ENCODE data around the gene ARHGAP26.
"Not testable (repeated sequence)": the region's sequence is repeated elsewhere in the genome, so short reads cannot be mapped to it uniquely, and the experiment has no call there.

ARHGAP26 gene

DNA sequence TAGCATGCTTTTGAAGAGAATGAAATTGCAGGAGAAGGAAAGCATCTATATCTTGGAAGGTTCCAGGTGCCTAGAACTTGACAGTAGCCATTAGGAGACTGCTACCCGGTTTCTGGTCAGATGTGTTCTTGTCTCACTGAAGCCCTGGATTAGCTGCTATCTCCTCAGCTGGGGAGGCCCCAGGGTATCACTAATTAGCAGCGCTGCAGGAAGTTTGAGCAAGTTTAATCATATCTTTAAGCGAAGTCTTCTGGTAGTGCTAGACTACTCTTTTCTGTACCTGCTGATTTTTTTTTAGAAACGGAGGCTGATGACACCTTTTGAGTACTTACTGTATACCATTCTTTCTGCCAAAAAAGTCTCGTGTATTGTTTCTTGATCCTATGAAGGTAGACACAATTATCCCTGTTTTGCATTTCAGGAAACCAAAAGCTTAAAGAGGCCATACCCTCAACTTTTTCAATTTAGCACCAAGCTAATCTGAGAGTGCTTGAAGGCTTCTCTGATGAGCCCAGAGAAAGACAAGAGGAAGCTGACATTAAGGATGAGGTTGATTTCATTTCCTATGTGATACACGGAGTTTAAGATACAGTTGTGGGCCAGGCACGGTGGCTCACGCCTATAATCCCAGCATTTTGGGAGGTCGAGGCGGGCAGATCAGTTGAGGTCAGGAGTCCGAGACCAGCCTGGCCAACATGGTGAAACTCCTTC lies 201.3 kb downstream of the ARHGAP26 start:
- no peak for DNase-seq

DNA sequence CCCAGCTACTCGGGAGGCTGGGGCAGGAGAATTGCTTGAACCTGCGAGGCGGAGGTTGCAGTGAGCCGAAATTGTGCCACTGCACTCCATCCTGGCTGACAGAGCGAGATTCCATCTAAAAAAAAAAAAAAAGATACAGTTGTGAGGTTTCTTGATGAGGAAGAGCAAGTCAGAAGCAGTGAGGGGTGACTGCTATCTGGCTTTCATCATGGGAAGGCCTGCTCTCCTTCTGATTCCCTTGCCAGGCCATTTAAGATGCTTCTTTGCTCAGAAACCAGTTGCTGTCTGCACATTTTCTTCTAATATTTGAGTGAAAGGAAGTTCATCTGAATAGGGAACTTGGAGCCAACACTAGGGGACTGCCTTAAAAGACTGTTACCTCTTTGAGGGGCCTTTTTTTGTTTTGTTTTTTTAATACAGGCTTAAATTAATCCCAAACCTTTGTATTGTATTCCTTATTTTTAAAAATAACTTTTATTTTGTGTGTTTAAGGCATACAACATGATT lies 201.9 kb downstream of the ARHGAP26 start:
- no peak for DNase-seq

DNA sequence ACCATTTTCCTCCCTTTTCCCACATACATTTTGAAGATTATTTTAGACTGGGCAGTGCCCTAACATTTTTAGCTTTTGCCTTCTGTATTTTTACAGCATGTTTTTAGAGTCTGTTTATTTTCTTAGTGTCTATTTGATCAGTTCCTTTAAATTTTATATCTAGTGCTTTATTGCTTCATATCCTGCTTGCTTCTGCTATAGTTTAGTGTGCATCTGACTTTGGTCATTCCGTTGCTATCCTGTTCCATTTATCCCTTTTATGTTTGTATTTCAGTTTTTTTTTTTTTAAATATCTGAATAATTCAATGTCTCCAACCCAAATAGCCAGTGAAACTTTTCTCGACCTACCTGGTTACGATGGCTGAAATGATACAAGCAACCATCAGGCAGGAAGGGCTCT lies 203.8 kb downstream of the ARHGAP26 start:
- DNase-seq, result no peak

DNA sequence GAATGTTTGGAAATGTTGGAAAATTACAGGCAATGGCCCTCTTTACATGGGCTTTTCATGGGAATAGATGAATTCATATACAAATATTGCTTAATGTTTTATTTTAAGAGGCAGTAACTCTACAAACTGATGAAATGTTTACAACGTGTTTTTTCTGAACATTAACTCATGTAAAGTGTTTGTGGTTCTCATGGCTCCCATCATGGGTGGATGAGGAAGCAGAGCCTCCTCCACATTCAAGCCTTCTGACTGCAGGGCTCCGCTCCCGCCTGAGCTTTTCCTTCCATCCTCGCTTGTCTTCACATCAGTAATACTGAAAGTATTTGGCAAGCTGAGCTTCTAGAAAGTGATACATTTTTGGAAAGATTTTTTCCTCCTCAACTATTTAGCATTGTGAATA lies 204.2 kb downstream of the ARHGAP26 start:
- no peak for DNase-seq

DNA sequence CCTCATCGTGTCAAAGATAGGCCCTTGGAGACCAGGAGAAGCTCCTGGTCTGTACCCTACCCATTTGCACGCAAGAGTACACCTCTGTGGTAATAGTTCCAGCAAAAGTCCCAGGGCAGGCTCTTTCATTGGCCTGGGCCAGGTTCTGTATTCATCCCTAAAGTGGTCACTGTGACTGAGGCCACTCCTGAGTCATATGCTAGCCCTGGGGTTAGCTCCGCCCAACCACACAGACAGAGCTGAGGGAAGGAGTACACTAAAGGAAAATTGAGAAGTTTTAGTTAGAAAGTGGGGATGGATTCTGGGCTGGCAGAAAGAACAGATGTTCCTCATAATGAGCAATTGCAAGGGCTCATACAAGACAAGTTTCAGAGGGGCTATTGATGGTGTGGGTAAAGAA lies 206.7 kb downstream of the ARHGAP26 start:
- DNase-seq, result no peak

DNA sequence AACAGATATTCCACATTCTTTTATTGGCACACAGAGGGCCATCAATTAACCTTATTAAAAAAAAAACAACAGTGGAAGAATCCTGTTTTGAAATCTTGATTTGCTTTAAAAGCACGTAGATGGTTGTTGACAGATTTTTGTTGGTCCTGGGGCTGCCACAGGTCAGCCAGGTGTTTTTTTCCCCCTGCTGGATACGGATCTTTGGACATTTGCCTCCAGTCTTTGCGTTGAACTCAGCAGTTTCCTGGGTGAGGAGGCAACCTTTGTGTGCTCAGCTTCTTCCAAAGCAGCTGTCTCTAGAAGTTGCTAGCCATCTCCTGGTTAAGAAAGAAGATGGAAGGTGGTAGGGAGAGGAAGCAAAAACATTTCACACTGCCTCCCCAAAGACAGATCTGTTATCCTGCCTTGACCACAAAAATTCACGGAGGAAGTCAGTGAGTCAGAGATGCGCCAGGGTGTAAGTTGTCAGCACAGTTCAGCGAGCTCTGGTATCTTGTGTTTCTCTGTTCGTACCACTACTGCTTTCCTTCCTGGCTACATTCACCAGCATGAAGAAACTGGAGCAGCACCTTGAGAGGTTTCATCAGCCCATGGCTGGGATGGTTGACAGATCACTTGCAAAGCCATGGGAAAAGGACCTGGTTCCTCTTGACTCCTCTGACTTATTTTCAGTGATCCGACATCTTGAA lies 207.3 kb downstream of the ARHGAP26 start:
- DNase-seq, result no peak

DNA sequence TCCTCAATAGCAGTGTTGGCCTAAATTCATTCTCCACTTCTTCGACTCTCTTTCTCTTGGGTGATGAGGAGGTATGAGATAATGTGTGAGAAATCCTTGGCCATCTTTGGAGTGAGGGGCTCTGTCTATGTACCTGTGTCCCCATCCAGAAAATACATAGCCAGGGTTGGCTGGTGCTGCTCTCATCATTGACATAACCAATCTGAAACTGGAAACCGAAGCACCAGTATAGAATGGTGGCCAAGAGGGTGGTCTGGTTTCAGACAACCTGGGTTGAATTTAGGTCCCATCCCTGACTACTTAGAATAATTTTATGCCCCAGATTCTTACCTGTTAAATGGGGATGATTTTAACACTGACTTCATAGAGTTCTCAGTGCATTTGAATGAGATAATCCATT lies 208.1 kb downstream of the ARHGAP26 start:
- DNase-seq, result no peak

DNA sequence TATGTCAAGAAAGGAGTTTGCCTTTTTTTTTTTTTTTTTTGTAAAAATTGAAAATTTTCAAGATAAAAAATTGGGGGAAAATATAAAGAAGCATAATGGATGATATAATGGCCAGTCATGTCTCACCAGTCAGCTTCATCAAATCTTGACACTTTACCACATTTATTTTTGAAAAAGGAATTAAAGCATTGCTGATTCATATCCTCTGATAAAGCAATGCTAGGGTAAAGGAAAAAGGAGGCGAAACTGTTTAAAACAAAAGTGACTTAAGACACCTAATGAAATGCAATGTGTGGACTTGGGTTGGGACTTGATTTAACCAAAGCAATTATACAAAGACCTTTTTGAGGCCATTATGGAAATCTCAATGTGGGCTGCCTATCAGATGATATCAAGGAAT lies 208.5 kb downstream of the ARHGAP26 start:
- DNase-seq, result no peak

DNA sequence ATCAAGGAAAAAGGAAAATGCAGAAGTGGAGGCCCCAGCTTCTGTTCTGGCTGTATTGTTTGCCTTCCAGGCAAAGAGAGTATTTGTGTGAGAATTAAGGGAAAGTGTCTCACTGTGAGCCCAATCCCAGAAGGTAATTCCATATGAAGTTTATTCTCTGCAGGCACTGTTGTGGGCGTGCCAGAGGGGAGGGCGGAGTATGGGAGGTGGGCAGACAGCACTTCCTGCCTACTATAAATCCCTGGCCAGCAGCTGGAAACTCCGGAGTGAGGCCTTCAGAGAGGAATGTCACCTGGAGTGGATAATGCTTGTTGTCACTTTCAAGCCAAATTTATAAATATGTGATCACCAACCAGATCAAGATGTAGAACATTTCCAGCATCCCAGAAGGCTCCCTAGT lies 209.5 kb downstream of the ARHGAP26 start:
- no peak for DNase-seq

DNA sequence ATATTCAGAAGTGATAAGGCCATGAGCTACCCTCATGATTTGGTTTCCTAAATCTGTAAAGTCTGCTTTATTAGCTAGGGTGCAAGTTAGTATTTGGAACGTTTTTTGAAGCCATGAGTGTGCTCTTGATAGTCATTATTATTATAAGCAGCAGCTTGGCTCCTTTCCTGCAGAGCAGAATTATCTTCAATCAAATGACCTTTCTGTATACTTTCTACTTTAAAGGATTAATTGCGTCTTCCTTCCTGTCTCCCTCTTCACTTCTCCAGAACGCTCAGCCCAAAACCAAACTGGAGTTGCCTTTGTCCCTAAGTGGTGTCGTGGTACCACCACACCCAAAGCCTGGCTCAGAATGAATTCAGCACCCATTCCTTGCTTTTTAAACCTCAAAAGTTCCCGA lies 211.3 kb downstream of the ARHGAP26 start:
- no peak for DNase-seq

DNA sequence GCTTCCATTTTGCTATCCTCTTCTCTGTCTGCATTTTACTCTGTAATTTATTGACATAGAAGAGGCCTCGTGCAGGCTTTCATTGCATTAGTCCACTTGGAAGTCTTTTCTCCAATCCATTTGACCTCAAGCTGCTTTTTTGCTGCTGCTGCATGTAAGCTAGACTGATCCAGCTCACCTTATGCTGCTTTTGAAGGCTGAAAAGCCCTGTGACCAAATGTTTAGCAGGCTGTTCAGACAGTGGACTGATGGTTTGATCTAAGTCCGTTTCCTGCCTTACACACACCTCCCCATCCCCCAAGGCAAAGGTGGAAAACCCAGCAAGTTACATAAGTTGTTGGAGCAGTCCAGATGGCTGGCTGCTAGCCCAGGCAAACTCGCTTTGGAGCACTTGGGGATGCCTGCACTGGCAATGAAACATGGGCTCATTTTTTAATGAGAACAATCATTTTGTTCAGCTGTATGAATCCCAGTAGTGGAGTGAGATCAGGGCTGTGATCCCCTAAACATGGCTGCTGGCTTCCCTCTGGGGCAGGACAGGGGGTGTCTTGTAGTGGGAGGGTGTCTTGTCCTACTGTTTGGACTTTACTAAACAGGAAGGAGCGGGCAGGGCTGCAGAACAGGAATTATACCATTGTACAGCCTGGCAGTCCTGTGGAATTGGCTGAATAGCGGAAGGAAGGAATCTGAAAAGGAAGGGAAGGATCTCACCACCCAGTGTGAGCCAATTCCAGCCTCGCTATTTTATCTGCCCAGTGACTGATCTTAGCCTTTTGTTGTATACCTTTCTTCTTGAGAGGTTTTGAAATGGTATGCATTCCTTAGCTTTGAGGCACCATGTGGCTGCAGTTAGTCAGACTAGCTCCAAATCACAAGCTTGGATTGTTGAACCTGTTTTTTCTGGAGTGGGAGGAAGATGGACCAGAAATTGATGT lies 212.0 kb downstream of the ARHGAP26 start:
- peak; percentile 33 for DNase-seq

DNA sequence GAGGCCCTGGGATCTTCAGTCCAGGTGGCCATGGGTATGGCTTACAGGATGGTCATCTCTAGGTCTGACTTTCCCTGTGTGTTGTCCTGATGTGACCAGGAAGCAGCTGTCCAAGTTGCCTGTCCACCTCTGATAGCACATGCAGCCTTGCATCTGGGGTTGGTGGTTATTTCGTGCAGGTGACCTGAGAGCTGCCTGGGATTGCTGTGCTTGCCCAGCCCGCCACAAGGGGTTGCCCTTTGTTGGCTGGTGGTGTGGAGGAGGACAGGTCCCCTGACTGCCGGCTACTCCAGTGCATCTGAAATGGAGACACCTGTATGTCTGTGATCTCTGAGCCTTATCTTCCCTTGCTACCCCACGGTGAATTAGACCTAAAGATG lies 212.6 kb downstream of the ARHGAP26 start:
- no peak for DNase-seq

DNA sequence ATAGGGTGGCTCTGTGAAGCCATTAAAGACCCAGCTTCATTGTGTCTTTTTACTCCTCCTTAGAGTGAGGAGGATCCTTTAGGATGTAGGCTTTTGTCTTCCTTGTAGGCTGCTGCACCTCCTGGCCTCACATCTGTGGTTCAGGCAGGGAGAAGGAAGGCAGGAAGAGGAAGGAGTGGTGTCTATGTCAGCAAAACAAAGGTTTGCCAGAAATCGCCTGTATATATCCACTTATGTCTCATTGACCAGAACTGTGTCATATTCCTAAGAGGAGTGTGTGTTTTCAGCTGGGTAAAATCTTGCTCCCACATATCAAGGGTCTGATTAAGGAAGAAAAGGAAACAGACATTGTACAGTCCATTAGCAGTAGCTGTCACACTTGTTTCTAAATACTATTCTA lies 213.8 kb downstream of the ARHGAP26 start:
- DNase-seq, result no peak

DNA sequence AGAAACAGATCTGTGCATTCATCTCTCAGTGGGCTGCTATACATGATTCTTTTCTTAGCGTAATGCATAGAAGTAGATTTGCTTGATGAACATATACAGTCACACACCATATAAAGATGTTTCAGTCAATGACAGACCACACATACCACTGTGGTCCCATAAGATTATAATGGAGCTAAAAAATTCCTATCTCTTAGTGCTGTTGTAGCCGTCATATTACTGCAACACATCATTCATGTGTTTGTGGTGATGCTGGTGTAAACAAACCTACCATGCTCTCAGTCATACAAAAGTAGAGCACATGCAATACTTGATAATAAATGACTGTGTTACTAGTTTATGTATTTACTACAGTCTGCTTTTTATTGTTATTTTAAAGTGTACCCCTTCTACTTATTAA lies 214.3 kb downstream of the ARHGAP26 start:
- DNase-seq, result no peak

DNA sequence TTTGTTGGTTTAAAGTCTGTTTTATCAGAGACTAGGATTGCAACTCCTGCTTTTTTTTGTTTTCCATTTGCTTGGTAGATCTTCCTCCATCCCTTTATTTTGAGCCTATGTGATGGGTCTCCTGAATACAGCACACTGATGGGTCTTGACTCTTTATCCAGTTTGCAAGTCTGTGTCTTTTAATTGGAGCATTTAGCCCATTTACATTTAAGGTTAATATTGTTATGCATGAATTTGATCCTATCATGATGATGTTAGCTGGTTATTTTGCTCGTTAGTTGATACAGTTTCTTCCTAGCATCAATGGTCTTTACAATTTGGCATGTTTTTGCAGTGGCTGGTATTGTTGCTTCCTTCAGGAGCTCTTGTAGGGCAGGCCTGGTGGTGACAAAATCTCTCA lies 219.1 kb downstream of the ARHGAP26 start:
- not testable (repeated sequence) for DNase-seq

DNA sequence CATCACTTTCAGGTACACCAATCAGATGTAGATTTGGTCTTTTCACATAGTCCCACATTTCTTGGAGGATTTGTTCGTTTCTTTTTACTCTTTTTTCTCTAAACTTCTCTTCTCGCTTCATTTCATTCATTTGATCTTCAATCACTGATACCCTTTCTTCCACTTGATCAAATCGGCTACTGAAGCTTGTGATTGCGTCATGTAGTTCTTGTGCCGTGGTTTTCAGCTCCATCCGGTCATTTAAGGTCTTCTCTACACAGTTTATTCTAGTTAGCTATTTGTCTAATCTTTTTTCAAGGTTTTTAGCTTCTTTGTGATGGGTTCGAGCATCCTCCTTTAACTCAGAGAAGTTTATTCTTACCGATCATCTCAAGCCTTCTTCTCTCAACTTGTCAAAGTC lies 219.9 kb downstream of the ARHGAP26 start:
- not testable (repeated sequence) for DNase-seq

DNA sequence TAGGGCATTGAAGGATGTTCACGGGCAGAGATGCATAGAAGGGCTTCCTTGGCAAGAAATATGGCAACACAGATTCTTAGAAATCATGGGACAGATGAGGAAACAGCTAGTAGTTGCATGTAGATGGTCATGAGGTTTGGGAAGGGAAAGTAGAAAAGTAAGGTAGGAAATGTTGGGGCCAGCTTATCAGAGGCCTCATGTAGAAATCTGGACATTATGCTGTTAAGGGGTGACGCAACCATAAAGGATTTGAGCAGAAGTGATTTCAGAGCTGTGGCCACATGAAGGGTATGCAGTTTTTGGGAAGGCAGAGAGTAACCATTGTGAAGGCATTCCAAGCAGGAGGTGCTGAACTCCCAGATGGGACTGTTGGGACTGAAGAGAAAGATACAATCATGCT lies 224.0 kb downstream of the ARHGAP26 start:
- DNase-seq, result no peak

DNA sequence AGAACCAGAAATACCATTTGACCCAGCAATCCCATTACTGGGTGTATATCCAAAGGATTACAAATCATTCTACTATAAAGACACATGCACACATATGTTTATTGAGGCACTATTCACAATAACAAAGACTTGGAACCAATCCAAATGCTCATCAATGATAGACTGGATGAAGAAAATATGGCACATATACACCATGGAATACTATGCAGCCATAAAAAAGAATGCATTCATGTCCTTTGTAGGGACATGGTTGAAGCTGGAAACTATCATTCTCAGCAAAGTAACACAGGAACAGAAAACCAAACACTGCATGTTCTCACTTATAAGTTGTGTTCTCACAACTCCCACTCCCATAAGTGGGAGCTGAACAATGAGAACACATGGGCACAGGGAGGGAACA lies 225.4 kb downstream of the ARHGAP26 start:
- DNase-seq, result not testable (repeated sequence)

DNA sequence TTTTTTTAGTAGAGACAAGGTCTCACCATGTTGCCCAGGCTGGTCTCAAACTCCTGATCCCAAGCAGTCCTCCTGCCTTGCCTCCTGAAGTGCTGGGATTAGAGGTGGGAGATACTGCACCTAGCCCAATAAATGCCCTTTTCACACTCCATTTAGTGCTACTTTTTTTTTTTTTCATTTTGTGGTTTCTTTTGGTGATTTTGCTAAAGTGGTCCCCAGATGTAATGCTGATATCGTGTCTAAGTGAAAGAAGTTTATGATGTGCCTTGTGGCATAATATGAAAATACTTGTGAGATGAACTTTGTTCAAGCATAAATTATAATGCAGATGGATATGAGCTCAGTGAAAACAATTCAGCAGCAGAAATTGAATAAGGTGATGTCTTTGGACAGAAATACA lies 227.4 kb downstream of the ARHGAP26 start:
- DNase-seq, result no peak

DNA sequence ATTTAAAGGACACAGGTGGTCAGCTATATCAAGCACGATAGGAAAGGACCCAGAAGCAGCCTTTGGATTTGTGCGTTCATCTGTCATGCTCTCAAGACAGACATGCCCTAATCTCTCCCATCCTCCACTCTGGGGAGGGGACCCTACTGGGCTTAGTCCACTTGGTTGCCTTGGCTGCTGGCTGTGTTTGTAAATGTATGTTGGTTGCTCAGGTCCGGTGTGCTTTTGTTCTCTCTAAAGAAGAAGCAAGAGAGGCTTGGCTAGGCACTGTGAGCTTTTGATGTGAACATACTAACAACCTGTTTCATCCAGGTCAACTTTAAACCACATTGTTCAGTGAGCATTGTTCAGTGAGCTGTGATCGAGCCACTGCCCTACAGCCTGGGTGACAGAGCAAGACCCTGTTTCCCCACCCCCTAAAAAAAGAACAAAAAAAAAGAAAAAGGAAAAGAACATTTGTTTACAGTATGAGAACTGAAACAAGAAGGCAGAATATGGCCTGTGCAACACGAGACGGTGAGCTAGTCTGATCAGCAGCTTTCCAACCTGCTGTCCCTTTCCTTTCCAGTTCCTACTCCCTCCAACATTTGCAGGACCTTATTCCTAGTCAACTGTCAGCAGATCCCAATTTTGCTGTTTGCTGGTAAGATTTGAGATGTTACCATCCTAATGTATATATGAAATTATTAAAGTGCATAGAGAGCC lies 228.3 kb downstream of the ARHGAP26 start:
- DNase-seq, result no peak

DNA sequence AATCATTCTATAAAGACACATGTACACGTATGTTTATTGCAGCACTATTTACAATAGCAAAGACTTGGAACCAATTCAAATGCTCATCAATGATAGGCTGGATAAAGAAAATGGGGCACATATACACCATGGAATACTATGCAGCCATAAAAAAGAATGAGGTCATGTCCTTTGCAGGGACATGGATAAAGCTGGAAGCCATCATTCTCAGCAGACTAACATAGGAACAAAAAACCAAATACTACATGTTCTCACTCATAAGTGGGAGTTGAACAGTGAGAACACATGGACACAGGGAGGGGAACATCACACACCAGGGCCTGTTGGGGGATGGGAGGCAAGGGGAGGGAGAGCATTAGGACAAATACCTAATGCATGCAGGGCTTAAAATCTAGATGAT lies 230.4 kb downstream of the ARHGAP26 start:
- not testable (repeated sequence) for DNase-seq

DNA sequence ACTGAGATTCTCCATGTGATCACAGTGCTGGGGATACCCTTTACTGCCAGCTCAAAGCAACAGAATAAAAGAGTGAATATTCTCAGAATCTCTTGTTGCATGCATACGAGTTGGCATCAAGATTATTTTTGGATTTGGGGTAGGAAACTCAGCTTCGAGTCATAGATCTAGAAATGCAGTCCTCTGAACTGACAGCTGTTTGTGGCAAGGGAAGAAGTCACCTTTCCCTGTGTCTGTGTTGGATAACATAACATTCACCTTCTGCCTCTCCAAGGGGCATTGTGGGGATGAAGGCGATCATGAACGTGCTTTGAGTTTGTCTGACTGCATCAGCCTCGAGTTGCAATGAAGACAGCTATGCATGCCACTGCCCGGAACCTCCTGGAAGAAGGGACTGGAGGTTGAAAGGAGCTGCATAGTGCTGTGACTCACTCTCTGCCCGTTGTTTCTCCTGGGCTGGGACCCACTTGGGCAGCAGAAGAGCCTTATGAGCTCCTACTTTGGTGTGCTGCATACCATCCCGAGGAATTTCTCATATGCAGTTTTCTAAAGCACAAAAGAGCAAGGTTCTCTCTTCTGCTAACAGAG lies 231.7 kb downstream of the ARHGAP26 start:
- no peak for DNase-seq
